Peyer's patch (tissue), 4 donors: ENCODE measurements around the gene MAP7D3.

ENCODE experiments used
- POLR2A ChIP-seq, 2 donors: fragments of 450-650 bp; IDR thresholded peaks; one replicate each; pipeline ENCODE4 v1.5.1; 2017; ENCODE audit warnings: antibody characterized with exemption in 2 of 2, mild to moderate bottlenecking in 2 of 2, moderate library complexity in 2 of 2
- TF ChIP-seq, protein P1 (sequence below), 6 experiments: fragments of 450-650 bp in 4 of 6; fragments of 200-600 bp in 2 of 6; sonication (generic) in 1 of 6; IDR thresholded peaks; one replicate each; pipeline ENCODE4 v1.5.1; 2017 to 2019; ENCODE audit warnings: antibody characterized with exemption in 6 of 6, mild to moderate bottlenecking in 3 of 6, moderate library complexity in 1 of 6

DNA sequence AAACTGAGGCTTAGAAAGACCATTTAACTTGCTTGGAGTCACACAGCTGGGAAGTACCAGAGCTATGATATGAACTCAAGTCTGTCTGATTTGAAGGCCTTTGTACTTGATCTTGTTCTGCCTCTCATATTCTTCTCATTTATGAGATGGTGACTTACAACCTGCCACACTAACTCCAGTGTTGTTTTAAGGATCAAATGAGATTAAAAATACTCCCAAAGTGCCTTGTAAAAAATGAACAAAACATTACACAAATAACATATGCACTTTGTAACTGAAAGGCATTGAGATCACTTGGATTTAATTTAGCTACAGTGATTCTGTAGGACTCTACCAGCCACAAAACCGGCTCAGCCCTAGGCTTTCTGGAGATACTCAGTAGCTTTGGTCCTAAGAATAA, 15.6 kb upstream of the MAP7D3 start:
- no peak for TF ChIP-seq POLR2A (IDR thresholded peaks at IDR 0.05)
- TF ChIP-seq, protein P1, sequence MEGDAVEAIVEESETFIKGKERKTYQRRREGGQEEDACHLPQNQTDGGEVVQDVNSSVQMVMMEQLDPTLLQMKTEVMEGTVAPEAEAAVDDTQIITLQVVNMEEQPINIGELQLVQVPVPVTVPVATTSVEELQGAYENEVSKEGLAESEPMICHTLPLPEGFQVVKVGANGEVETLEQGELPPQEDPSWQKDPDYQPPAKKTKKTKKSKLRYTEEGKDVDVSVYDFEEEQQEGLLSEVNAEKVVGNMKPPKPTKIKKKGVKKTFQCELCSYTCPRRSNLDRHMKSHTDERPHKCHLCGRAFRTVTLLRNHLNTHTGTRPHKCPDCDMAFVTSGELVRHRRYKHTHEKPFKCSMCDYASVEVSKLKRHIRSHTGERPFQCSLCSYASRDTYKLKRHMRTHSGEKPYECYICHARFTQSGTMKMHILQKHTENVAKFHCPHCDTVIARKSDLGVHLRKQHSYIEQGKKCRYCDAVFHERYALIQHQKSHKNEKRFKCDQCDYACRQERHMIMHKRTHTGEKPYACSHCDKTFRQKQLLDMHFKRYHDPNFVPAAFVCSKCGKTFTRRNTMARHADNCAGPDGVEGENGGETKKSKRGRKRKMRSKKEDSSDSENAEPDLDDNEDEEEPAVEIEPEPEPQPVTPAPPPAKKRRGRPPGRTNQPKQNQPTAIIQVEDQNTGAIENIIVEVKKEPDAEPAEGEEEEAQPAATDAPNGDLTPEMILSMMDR (IDR thresholded peaks at IDR 0.05): no peak
